Esophagus (tissue), 2 donors: ENCODE results near the gene WWOX. TPM values are rescaled to one million over a fixed set of nuclear protein-coding genes. Genes with fewer than 3 reads are reported as not detected.
"Not testable (repeated sequence)": the region's sequence is repeated elsewhere in the genome, so short reads cannot be mapped to it uniquely, and the experiment has no call there.

Experiments used
- H3K27ac ChIP-seq, 2 donors: one replicate each; pipeline ENCODE4 v1.5.1; 2013; ENCODE audit warnings: low read depth in 2 of 2, mild to moderate bottlenecking in 2 of 2, inconsistent platforms in 1 of 2, low read length in 1 of 2, moderate library complexity in 1 of 2
- H3K27me3 ChIP-seq, 2 donors: one replicate each; pipeline ENCODE4 v1.6.1; 2013; ENCODE audit warnings: low read length in 2 of 2, control low read depth in 1 of 2, mild to moderate bottlenecking in 1 of 2; ENCODE audit not compliant: insufficient read depth in 2 of 2, control insufficient read depth in 1 of 2
- H3K36me3 ChIP-seq, 2 donors: one replicate each; pipeline ENCODE4 v1.6.1; 2013; ENCODE audit warnings: low read length in 1 of 2; ENCODE audit not compliant: control insufficient read depth in 2 of 2, insufficient read depth in 2 of 2
- H3K4me1 ChIP-seq, 2 donors: one replicate each; pipeline ENCODE4 v1.6.1; 2013; ENCODE audit warnings: low read length in 1 of 2; ENCODE audit not compliant: control insufficient read depth in 2 of 2, insufficient read depth in 2 of 2
- H3K4me3 ChIP-seq, 2 donors: one replicate each; pipeline ENCODE4 v1.5.1; 2013; ENCODE audit warnings: low read length in 2 of 2, mild to moderate bottlenecking in 2 of 2, low read depth in 1 of 2, moderate library complexity in 1 of 2
- H3K9me3 ChIP-seq, 2 donors: one replicate each; pipeline ENCODE4 v1.6.1; 2013; ENCODE audit warnings: mild to moderate bottlenecking in 2 of 2, low read depth in 1 of 2, low read length in 1 of 2, moderate library complexity in 1 of 2; ENCODE audit not compliant: control insufficient read depth in 2 of 2, insufficient read depth in 1 of 2
- WGBS, 2 donors: extraction: QIAGEN DNeasy Blood & Tissue Kit; methylation state at CpG; one replicate each; pipeline ENCODE4 v1.1.7; 2013; 5-methylcytosine and 5-hydroxymethylcytosine counted together
- polyA plus RNA-seq, 2 donors: library from polyadenylated mRNA; stranded (reverse); fragments of 200-250 nt; gene quantifications; one replicate each; pipeline ENCODE4 v1.2.3, GENCODE V29; 2013
- donor health status: healthy with polysubstance abuse.
- donor health status: Bipolar disorder and iron deficiency.

WWOX gene
- polyA plus RNA-seq, 2 donors: 6.4 to 9.1 TPM

- Histone ChIP-seq H3K36me3 (no peaks in the 10 kb centered on the region), H3K9me3 (no peaks in the 10 kb centered on the region), H3K27me3 (no peaks in the 10 kb centered on the region), H3K4me3 (no peak overlapping the region), H3K27ac (no peak overlapping the region), H3K4me1 (no peaks in the 10 kb centered on the region)
- 81 to 86% methylated on average over 9 of the region's 9 CpGs for WGBS, 2 donors
Observed at GRCh38 chr16:78597809-78598570, 498.5 kb downstream of the WWOX start.

- Histone ChIP-seq H3K36me3 (no peaks in the 10 kb centered on the region), H3K4me1 (no peaks in the 10 kb centered on the region), H3K4me3 (no peak overlapping the region), H3K9me3 (no peaks in the 10 kb centered on the region), H3K27me3 (no peaks in the 10 kb centered on the region), H3K27ac (no peak overlapping the region)
- WGBS, 2 donors: 92 to 94% methylated on average over 4 of the region's 4 CpGs
Observed at GRCh38 chr16:78599271-78599670, 499.8 kb downstream of the WWOX start.

GRCh38 chr16:78604423-78605062, 505.1 kb downstream of the WWOX start:
- not testable (repeated sequence) for H3K36me3 ChIP-seq, H3K27me3 ChIP-seq, H3K9me3 ChIP-seq, H3K4me1 ChIP-seq, H3K27ac ChIP-seq, H3K4me3 ChIP-seq
- 95% methylated on average over 2 of the region's 2 CpGs for WGBS, 2 donors

GRCh38 chr16:78605548-78606101, 506.2 kb downstream of the WWOX start:
- H3K27me3 ChIP-seq: no peaks in the 10 kb centered on the region
- no peak overlapping the region for H3K4me3 ChIP-seq
- H3K27ac ChIP-seq: no peak overlapping the region
- no peaks in the 10 kb centered on the region for H3K4me1 ChIP-seq
- no peaks in the 10 kb centered on the region for H3K36me3 ChIP-seq
- 85 to 86% methylated on average over 6 of the region's 6 CpGs for WGBS, 2 donors
- H3K9me3 ChIP-seq: no peaks in the 10 kb centered on the region

- H3K27ac ChIP-seq: no peak overlapping the region
- no peaks in the 10 kb centered on the region for H3K9me3 ChIP-seq
- H3K27me3 ChIP-seq: no peaks in the 10 kb centered on the region
- H3K4me1 ChIP-seq: no peaks in the 10 kb centered on the region
- H3K4me3 ChIP-seq: no peak overlapping the region
- WGBS, 2 donors: 83 to 91% methylated on average over 8 of the region's 8 CpGs
- no peaks in the 10 kb centered on the region for H3K36me3 ChIP-seq
Observed at GRCh38 chr16:78606545-78606944, 507.1 kb downstream of the WWOX start.

- no peaks in the 10 kb centered on the region for H3K27me3 ChIP-seq
- no peaks in the 10 kb centered on the region for H3K9me3 ChIP-seq
- WGBS, 2 donors: 88 to 93% methylated on average over 5 of the region's 5 CpGs
- no peak overlapping the region for H3K27ac ChIP-seq
- no peaks in the 10 kb centered on the region for H3K36me3 ChIP-seq
- H3K4me3 ChIP-seq: no peak overlapping the region
- no peaks in the 10 kb centered on the region for H3K4me1 ChIP-seq
Observed at GRCh38 chr16:78607022-78607421, 507.6 kb downstream of the WWOX start.

- WGBS, 2 donors: 58 to 64% methylated on average over 6 of the region's 6 CpGs
- Histone ChIP-seq H3K36me3 (no peaks in the 10 kb centered on the region), H3K27ac (no peak overlapping the region), H3K9me3 (no peaks in the 10 kb centered on the region), H3K4me1 (no peaks in the 10 kb centered on the region), H3K4me3 (no peak overlapping the region), H3K27me3 (no peaks in the 10 kb centered on the region)
Observed at GRCh38 chr16:78607465-78607864, 508.0 kb downstream of the WWOX start.

GRCh38 chr16:78608305-78608776, 508.9 kb downstream of the WWOX start:
- H3K36me3 ChIP-seq: no peaks in the 10 kb centered on the region
- no peaks in the 10 kb centered on the region for H3K4me1 ChIP-seq
- no peaks in the 10 kb centered on the region for H3K27me3 ChIP-seq
- no peak overlapping the region for H3K27ac ChIP-seq
- no peaks in the 10 kb centered on the region for H3K9me3 ChIP-seq
- WGBS, 2 donors: 65 to 68% methylated on average over 9 of the region's 9 CpGs
- peak overlapping the region in 1 of 2 donors; percentile 1 for H3K4me3 ChIP-seq

- 68 to 82% methylated on average over 13 of the region's 13 CpGs for WGBS, 2 donors
- Histone ChIP-seq H3K9me3 (no peaks in the 10 kb centered on the region), H3K4me1 (no peaks in the 10 kb centered on the region), H3K27me3 (no peaks in the 10 kb centered on the region), H3K4me3 (no peak overlapping the region), H3K36me3 (no peaks in the 10 kb centered on the region), H3K27ac (no peak overlapping the region)
Observed at GRCh38 chr16:78609402-78610274, 510.2 kb downstream of the WWOX start.
